H1 (cell line): ENCODE data around the gene MCC. TPM values are rescaled to one million over a fixed set of nuclear protein-coding genes. Genes with fewer than 3 reads are reported as not detected.

Experiments used
- BACH1 ChIP-seq: IDR thresholded peaks from 2 replicates; pipeline ENCODE4 v1.6.1; 2012; ENCODE audit warnings: low read length, improper control_type of control experiment
- CBX5 ChIP-seq: fragments of 300-800, 300-1000 bp; sonication (generic); IDR thresholded peaks from 2 replicates; pipeline ENCODE4 v1.7.1; 2016; ENCODE audit warnings: antibody characterized with exemption, low read length, low read depth
- CHD1 ChIP-seq: IDR thresholded peaks from 2 replicates; pipeline ENCODE4 v1.6.1; 2012; ENCODE audit warnings: low read depth, low read length, improper control_type of control experiment
- E2F6 ChIP-seq: IDR thresholded peaks from 2 replicates; pipeline ENCODE4 v1.6.1; 2012; ENCODE audit warnings: inconsistent platforms
- HDAC6 ChIP-seq: IDR thresholded peaks from one replicate; pipeline ENCODE4 v1.7.1; 2012; ENCODE audit warnings: low read depth, mild to moderate bottlenecking, inconsistent platforms, low read length, moderate library complexity
- JUN ChIP-seq: IDR thresholded peaks from 2 replicates; pipeline ENCODE4 v1.6.1; 2011; ENCODE audit warnings: low read depth, mild to moderate bottlenecking, improper control_type of control experiment, low read length
- JUND ChIP-seq: IDR thresholded peaks from 2 replicates; pipeline ENCODE4 v1.6.1; 2011; ENCODE audit warnings: mild to moderate bottlenecking, improper control_type of control experiment, low read length
- YY1 ChIP-seq: IDR thresholded peaks from 2 replicates; pipeline ENCODE4 v1.6.1; 2011; ENCODE audit warnings: low read depth, mild to moderate bottlenecking, low read length
- polyA plus RNA-seq, 7 experiments: library from polyadenylated mRNA; depleted of rRNA in 3 of 7; stranded (reverse) in 5 of 7; unstranded in 2 of 7; fragments of >200 nt in 5 of 7; fragments of 200-250 nt in 2 of 7; gene quantifications; 1 replicate in 5 of 7; 2 replicates in 1 of 7; 4 replicates in 1 of 7; pipeline versions ENCODE4 v1.2.1 to v1.2.3, GENCODE V29; 2011 to 2013; ENCODE audit warnings: missing spikeins in 2 of 7, mixed read lengths in 2 of 7
- total RNA-seq: library from RNA; stranded (reverse); fragmentation: NEBNext Ultra II Directional; extraction: Animal tissue kit (Norgen Biotek cat#: 25700); gene quantifications from 2 replicates; pipeline ENCODE4 v1.2.1, GENCODE V29; 2021

MCC gene
- total and polyA plus RNA-seq, 2 of the 8 experiments (the other 6 are each of a cell fraction or from before 2014, with no cell fraction given) = 2.6 to 18.3 TPM

GRCh38 chr5:113271745-113272454 is 216.4 kb downstream of the MCC start (continued):
- no peak for TF ChIP-seq YY1
- no peak for TF ChIP-seq JUN
- TF ChIP-seq CBX5 = no peak
- TF ChIP-seq JUND = no peak
- TF ChIP-seq HDAC6 = no peak
- no peak for TF ChIP-seq E2F6
- TF ChIP-seq BACH1 = no peak
- TF ChIP-seq CHD1 = no peak
